ENCODE measurements around the gene BMP7.

The BMP7 gene

DNA sequence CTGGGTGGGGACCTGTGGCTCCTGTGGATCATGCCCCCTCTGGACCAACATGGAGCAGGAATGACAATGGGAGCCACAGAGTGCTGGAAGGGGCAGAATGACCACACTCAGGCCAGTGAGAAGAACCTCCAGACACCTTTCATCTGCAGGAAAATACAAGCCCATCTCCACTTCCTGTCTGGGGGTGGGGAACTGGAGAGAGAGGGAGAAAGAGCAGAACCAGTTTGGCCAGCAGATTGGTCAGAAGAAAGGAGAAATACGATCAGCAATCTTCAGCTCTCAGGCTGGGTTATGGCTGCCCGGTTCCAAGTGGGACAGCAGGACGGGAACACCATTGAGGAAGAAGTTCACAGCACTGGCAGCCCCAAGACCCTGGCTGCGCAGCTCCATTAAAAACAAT is 37.0 kb downstream of the BMP7 start:
- Histone ChIP-seq H3K4me3 (ENCODE audit: low read depth, low read length) (no peak overlapping the region), H3K4me1 (no peaks in the 10 kb centered on the region), H3K27me3 (no peaks in the 10 kb centered on the region; the same call in 1 of the 2 replicates), H3K36me3 (no peaks in the 10 kb centered on the region), H3K9me3 (no peaks in the 10 kb centered on the region)
- no peak for TF ChIP-seq CTCF (IDR thresholded peaks at IDR 0.05; ENCODE audit: low read depth, low read length)
- DNase-seq = no peak

GRCh38 chr20:57225830-57226229 is 40.6 kb downstream of the BMP7 start:
- no peak for DNase-seq
- no peaks in the 10 kb centered on the region for H3K4me1 ChIP-seq
- no peak for TF ChIP-seq CTCF (IDR thresholded peaks at IDR 0.05; ENCODE audit: low read depth, low read length)
- no peaks in the 10 kb centered on the region for H3K36me3 ChIP-seq
- H3K4me3 ChIP-seq (ENCODE audit: low read depth, low read length) = no peak overlapping the region
- no peaks in the 10 kb centered on the region for H3K9me3 ChIP-seq
- H3K27me3 ChIP-seq = no peaks in the 10 kb centered on the region

- no peaks in the 10 kb centered on the region for H3K36me3 ChIP-seq
- H3K27me3 ChIP-seq = no peaks in the 10 kb centered on the region
- H3K4me3 ChIP-seq (ENCODE audit: low read depth, low read length) = no peak overlapping the region
- DNase-seq = no peak
- H3K9me3 ChIP-seq = no peaks in the 10 kb centered on the region
- H3K4me1 ChIP-seq = no peaks in the 10 kb centered on the region
- no peak for TF ChIP-seq CTCF (IDR thresholded peaks at IDR 0.05; ENCODE audit: low read depth, low read length)
These were observed 41.2 kb downstream of the BMP7 start for GRCh38 chr20:57225197-57225733.

DNA sequence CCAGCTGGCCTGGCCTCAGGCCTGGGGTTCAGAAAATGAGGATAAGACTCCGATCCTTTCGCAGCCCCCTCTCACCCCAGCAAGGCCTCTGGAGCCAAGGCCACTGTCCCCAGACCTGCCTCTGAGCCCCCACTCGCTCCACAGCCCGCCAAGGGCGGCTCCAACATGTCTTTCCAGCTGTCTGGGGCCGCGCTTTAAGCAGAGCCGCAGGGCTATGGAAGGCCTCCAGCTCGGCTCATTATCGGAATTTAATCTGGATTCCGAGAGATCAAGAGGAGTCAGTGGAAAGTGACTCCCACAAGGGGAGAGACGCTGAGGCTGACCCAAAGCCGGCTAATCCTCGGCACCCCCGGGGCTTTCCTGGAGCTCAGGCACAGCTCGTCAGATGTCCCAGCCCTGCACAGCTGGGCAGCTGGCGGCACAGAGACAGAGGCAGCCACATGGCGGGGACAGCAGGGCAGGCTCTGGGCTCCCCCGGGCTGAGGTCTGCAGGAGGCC is 41.8 kb downstream of the BMP7 start:
- H3K36me3 ChIP-seq = no peaks in the 10 kb centered on the region
- DNase-seq = peak; percentile 31

DNA sequence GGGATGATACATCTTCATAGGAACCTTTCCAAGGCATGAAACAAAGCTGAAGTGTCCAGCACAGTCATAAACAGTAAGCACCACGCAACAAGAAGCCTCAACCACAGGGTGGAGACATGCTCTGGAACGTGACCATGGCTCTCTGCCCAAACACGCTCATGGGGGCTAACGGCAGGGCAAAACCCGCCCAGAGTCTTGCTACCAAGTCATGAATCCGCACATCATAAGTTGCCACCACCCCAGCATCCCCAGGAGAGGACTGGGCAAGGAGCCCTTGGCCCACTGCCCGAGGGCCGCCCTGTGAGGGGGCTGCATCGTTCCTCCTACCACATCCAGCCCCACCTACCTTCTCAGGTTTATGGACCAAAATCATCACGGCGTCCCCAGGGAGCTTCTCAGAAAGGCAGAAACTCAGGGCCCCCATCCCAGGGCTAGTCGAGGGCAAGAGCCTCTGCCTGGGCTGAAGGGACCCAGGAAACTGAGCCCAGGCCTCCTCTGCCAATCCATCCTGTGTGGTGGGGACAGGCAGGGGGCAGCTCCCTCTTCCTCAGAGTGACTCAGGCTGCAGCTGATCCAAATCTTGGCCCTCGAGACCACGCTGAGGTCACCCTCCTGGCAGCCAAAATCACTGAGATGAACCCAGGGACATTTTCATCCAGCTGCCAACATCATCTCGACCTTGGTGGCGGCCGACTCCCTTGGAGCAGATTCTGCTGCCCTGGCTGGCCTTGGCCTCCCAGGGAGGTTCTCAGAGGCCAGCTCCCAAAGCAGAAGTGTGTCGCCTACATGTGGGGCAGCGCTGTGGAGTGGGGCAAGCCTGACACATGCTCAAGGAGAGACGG is 42.6 kb downstream of the BMP7 start:
- TF ChIP-seq CTCF (IDR thresholded peaks at IDR 0.05; ENCODE audit: low read depth, low read length) = no peak
- no peak for DNase-seq

More for the DNA sequence above, 41.8 kb downstream of the BMP7 start:
- H3K4me3 ChIP-seq (ENCODE audit: low read depth, low read length) = no peak overlapping the region
- no peaks in the 10 kb centered on the region for H3K4me1 ChIP-seq
- no peak for TF ChIP-seq CTCF (IDR thresholded peaks at IDR 0.05; ENCODE audit: low read depth, low read length)
- no peaks in the 10 kb centered on the region for H3K9me3 ChIP-seq
- H3K27me3 ChIP-seq = no peaks in the 10 kb centered on the region

DNA sequence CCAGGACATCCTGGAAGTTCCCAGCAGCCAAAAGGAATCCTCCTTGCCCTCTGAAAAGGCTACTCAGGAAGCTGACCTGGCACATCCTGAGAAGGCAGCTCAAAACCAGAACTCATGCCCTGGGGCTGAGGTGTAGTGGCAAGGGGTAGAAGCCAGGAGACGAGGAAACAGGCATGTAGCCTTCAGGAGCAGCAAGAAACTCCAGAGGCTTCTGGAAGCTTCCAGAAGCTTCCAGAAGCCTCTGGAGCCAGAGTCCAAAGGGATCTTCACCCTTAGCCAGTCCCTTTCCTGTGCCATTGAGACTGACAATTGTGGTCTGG is 43.9 kb downstream of the BMP7 start:
- TF ChIP-seq CTCF (IDR thresholded peaks at IDR 0.05; ENCODE audit: low read depth, low read length) = no peak
- Histone ChIP-seq H3K27me3 (no peaks in the 10 kb centered on the region), H3K4me1 (no peaks in the 10 kb centered on the region), H3K4me3 (ENCODE audit: low read depth, low read length) (no peak overlapping the region), H3K36me3 (no peaks in the 10 kb centered on the region), H3K9me3 (no peaks in the 10 kb centered on the region)
- DNase-seq = no peak

More for the DNA sequence above, 42.6 kb downstream of the BMP7 start:
- Histone ChIP-seq H3K4me1 (no peaks in the 10 kb centered on the region), H3K36me3 (no peaks in the 10 kb centered on the region), H3K4me3 (ENCODE audit: low read depth, low read length) (no peak overlapping the region), H3K9me3 (no peaks in the 10 kb centered on the region), H3K27me3 (no peaks in the 10 kb centered on the region)

Measured in BE2C (cell line).